Measurements from ENCODE around the gene KCNAB1. TPM values are rescaled to one million over a fixed set of nuclear protein-coding genes. Genes with fewer than 3 reads are reported as not detected.

The KCNAB1 gene
- total RNA-seq, 1 experiment from 2014 or later = not detected

DNA sequence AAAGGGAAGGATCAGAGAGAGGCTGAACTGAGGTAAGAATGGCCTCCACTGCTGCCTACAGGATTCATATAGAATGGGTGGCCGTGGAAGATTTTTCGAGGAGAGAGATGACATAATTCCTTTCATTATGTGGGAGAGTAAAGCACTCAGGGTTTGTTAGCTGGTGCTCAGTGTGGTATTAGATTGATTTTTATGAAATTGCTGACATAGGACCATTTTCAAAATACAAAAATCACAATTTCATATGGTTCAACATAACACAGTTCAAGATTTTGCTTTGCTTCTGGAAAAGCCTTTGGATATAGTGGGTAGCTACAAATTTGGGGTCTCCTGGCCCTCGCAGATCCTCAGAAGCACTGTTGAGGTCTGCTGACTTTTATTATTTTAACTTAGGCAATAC lies 95.4 kb downstream of the KCNAB1 start:
- POLR2A ChIA-PET = no interaction called here
- no peaks in the 10 kb centered on the region for H3K9me2 ChIP-seq (ENCODE audit: insufficient read depth)
- RAD21 ChIA-PET (ENCODE audit: low non-redundant PET in 1 of 2, low total read pairs in 2 of 2, uncharacterized antibody in 2 of 2, unreplicated experiment in 2 of 2) = no interaction called here
- DNase-seq (ENCODE audit: low read depth, low spot score) = no peak
- no peaks in the 10 kb centered on the region for H3K79me2 ChIP-seq (ENCODE audit: insufficient read depth, low read length)
- no peak for TF ChIP-seq JUND (IDR thresholded peaks at IDR 0.05)
- TF ChIP-seq, protein P1, sequence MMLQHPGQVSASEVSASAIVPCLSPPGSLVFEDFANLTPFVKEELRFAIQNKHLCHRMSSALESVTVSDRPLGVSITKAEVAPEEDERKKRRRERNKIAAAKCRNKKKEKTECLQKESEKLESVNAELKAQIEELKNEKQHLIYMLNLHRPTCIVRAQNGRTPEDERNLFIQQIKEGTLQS (IDR thresholded peaks at IDR 0.05) = no peak
- TF ChIP-seq, protein P2, sequence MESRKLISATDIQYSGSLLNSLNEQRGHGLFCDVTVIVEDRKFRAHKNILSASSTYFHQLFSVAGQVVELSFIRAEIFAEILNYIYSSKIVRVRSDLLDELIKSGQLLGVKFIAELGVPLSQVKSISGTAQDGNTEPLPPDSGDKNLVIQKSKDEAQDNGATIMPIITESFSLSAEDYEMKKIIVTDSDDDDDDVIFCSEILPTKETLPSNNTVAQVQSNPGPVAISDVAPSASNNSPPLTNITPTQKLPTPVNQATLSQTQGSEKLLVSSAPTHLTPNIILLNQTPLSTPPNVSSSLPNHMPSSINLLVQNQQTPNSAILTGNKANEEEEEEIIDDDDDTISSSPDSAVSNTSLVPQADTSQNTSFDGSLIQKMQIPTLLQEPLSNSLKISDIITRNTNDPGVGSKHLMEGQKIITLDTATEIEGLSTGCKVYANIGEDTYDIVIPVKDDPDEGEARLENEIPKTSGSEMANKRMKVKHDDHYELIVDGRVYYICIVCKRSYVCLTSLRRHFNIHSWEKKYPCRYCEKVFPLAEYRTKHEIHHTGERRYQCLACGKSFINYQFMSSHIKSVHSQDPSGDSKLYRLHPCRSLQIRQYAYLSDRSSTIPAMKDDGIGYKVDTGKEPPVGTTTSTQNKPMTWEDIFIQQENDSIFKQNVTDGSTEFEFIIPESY (IDR thresholded peaks at IDR 0.05; ENCODE audit: extremely low read depth, insufficient replicate concordance, low read length) = no peak
- no peak for TF ChIP-seq POLR2AphosphoS5 (IDR thresholded peaks at IDR 0.05; ENCODE audit: low read depth, low read length)
- TF ChIP-seq SIN3A (IDR thresholded peaks at IDR 0.05; ENCODE audit: low read depth) = no peak
- TF ChIP-seq ZFX (IDR thresholded peaks at IDR 0.05) = no peak
- TF ChIP-seq EZH2 (IDR thresholded peaks at IDR 0.05) = no peak
- TF ChIP-seq POLR2A (IDR thresholded peaks at IDR 0.05; ENCODE audit: borderline replicate concordance, extremely low read depth, insufficient read depth, insufficient read length) = no peak
- no peak for TF ChIP-seq CBX3 (IDR thresholded peaks at IDR 0.05; ENCODE audit: low read depth)
- no peak for TF ChIP-seq YY1 (IDR thresholded peaks at IDR 0.05; ENCODE audit: extremely low read depth, insufficient replicate concordance, low read depth, low read length)
- no peak overlapping the region for H3K4me3 ChIP-seq (replicated peaks in 1 of 2; ENCODE audit: low read depth in 1 of 2, low read length in 2 of 2)
- intact Hi-C loops (cut with micrococcal nuclease) = no loop called here
- CTCF ChIA-PET = no interaction called here
- BruUV-seq (replicated peaks) = no TSS peak
- H3K27ac ChIP-seq (ENCODE audit: low read depth, low read length) = no peak overlapping the region
- no peaks in the 10 kb centered on the region for H3K27me3 ChIP-seq (ENCODE audit: insufficient read depth, low read length)
- no peak for ATAC-seq
- H3K9ac ChIP-seq (ENCODE audit: low read length) = no peak overlapping the region
- H3K4me1 ChIP-seq (ENCODE audit: control insufficient read depth in 1 of 2, insufficient read depth in 2 of 2, low read length in 2 of 2) = peaks cover 0 to 8% of the 10 kb centered on the region in 2 experiments; a peak in 1 of 4 replicates
- H2AFZ ChIP-seq (ENCODE audit: low read depth, low read length, poor library complexity, severe bottlenecking) = no peak overlapping the region
- no peaks in the 10 kb centered on the region for H3K9me3 ChIP-seq (ENCODE audit: control insufficient read depth in 1 of 2, insufficient read depth in 1 of 2, low read depth in 1 of 2, low read length in 2 of 2)
- H3K36me3 ChIP-seq (ENCODE audit: control insufficient read depth in 1 of 2, insufficient read depth in 2 of 2, low read length in 2 of 2) = no peaks in the 10 kb centered on the region
- no peak overlapping the region for H3K4me2 ChIP-seq (ENCODE audit: low read length)
- no peaks in the 10 kb centered on the region for H4K20me1 ChIP-seq (ENCODE audit: insufficient read depth)

Data from HCT116 (cell line).